H1 (cell line): Measurements from ENCODE around the gene MYPN. TPM values are rescaled to one million over a fixed set of nuclear protein-coding genes. Genes with fewer than 3 reads are reported as not detected.

Experiments used
- CTCF ChIP-seq, 3 experiments: IDR thresholded peaks; 1 replicate in 2 of 3; 2 replicates in 1 of 3; pipeline versions ENCODE4 v1.5.1 to v1.6.1; 2011; ENCODE audit warnings: low read length in 3 of 3, mild to moderate bottlenecking in 3 of 3, inconsistent platforms in 2 of 3, low read depth in 1 of 3, moderate library complexity in 1 of 3; ENCODE audit not compliant: insufficient read depth in 1 of 3; ENCODE audit errors: control extremely low read depth in 1 of 3
- E2F6 ChIP-seq: IDR thresholded peaks from 2 replicates; pipeline ENCODE4 v1.6.1; 2012; ENCODE audit warnings: inconsistent platforms
- TAF1 ChIP-seq: IDR thresholded peaks from 2 replicates; pipeline ENCODE4 v1.6.1; 2011; ENCODE audit warnings: mild to moderate bottlenecking, low read depth, low read length
- polyA plus RNA-seq, 7 experiments: library from polyadenylated mRNA; depleted of rRNA in 3 of 7; stranded (reverse) in 5 of 7; unstranded in 2 of 7; fragments of >200 nt in 5 of 7; fragments of 200-250 nt in 2 of 7; gene quantifications; 1 replicate in 5 of 7; 2 replicates in 1 of 7; 4 replicates in 1 of 7; pipeline versions ENCODE4 v1.2.1 to v1.2.3, GENCODE V29; 2011 to 2013; ENCODE audit warnings: missing spikeins in 2 of 7, mixed read lengths in 2 of 7
- total RNA-seq: library from RNA; stranded (reverse); fragmentation: NEBNext Ultra II Directional; extraction: Animal tissue kit (Norgen Biotek cat#: 25700); gene quantifications from 2 replicates; pipeline ENCODE4 v1.2.1, GENCODE V29; 2021

Gene MYPN
- total and polyA plus RNA-seq, 2 of the 8 experiments (the other 6 are each of a cell fraction or from before 2014, with no cell fraction given), result not detected

- TF ChIP-seq CTCF (IDR thresholded peaks at IDR 0.05; ENCODE audit: control extremely low read depth in 1 of 3, insufficient read depth in 1 of 3, low read depth in 1 of 3, low read length in 3 of 3), result no peak
- no peak for TF ChIP-seq TAF1
- no peak for TF ChIP-seq E2F6
Measured at GRCh38 chr10:68121852-68122251, 12.6 kb downstream of the MYPN start (continued).
